K562 treated with DMSO at 1 percent for 48 hours (cell line): ENCODE data around the gene ZBTB46. TPM values are rescaled to one million over a fixed set of nuclear protein-coding genes. Genes with fewer than 3 reads are reported as not detected.

Experiments used
- total RNA-seq: library from RNA; unstranded; fragments of 300-600 nt; gene quantifications from 2 replicates; pipeline ENCODE4 v1.2.3, GENCODE V29; 2022; ENCODE audit warnings: low replicate concordance; ENCODE audit errors: extremely low read depth

The ZBTB46 gene, protein sequence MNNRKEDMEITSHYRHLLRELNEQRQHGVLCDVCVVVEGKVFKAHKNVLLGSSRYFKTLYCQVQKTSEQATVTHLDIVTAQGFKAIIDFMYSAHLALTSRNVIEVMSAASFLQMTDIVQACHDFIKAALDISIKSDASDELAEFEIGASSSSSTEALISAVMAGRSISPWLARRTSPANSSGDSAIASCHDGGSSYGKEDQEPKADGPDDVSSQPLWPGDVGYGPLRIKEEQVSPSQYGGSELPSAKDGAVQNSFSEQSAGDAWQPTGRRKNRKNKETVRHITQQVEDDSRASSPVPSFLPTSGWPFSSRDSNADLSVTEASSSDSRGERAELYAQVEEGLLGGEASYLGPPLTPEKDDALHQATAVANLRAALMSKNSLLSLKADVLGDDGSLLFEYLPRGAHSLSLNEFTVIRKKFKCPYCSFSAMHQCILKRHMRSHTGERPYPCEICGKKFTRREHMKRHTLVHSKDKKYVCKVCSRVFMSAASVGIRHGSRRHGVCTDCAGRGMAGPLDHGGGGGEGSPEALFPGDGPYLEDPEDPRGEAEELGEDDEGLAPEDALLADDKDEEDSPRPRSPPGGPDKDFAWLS
- total RNA-seq: not detected in 2 replicates

GRCh38 chr20:63830841-63831588 lies at the start of gene ZBTB46:
Gene ZBTB46, minus strand, starts transcription at chr20:63831264. Its CDS starts 40,507 bp downstream, at chr20:63790757.

GRCh38 chr20:63864978-63865640 lies 34.0 kb upstream of the ZBTB46 start, which contains the start of gene TPD52L2:
Gene TPD52L2, plus strand, starts transcription at chr20:63865270. Its CDS starts 96 bp downstream, at chr20:63865366.

DNA sequence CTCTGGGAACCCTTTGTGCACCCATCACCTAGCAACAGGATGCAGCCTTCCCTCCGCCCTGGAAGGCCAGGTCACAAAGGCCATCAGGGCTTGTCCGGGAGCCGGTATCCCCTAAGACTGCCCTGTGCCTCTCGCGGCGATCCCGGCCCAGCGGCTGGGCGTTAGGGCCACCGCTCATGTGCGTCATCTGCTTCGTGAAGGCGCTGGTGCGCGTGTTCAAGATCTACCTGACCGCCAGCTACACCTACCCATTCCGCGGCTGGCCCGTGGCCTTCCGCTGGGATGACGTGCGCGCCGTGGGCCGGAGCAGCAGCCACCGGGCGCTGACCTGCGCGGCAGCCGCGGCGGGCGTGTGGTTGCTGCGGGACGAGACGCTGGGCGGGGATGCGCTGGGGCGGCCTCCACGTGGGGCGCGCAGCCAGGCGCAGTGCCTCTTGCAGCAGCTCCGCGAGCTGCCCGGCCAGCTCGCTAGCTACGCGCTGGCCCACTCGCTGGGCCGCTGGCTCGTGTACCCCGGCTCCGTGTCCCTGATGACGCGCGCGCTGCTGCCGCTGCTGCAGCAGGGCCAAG lies 30.4 kb upstream of the ZBTB46 start, which contains the start of gene ABHD16B:
ABHD16B (plus strand) TSS at position 134 of the 570 bp plus-strand sequence; CDS start at position 177, 43 bp downstream.

DNA sequence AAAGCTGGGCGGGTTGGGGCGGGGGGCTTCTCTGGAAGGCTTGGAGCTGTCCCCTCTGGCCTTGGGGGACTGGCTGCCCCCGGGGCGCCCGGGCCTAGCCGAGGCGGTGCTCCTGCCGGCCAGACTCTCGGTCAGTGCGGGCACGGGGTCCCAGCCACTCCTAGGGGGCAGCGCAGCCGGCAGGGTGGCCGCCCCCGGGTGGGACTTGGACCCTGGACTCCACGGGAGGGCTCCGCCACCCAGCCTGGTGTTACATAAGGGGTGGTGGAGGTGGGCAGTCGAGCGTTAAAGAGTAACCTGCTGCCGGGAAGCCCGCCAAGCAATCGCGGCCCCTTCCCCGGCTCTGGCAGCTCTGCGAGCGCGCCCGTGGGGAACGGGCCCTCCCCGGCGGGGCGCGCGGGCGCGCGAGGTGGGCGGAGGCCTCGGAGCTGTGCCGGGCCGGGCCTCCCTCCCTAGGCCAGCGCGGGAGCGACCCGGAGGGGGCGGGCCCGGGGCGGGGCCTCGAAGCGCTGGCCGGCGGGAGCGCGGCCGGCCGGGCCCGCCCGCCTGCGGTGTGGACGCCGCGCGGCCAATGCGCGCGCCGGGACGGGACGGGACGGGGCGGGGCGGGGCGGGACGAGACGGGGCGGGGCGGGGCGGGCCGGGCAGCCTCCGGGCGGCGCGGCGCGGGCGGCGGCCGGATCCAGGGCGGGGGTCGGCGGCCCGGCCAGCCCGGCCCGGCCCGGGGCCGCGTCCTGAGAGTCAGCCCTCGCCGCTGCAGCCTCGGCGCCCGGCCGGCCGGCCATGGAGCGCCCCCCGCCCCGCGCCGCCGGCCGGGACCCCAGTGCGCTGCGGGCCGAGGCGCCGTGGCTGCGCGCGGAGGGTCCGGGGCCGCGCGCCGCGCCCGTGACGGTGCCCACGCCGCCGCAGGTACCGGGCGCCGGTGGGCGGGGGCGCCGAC lies 91.7 kb downstream of the ZBTB46 start, which contains the start of gene SLC2A4RG:
SLC2A4RG (plus strand) TSS at position 647 of the 940 bp plus-strand sequence; CDS start at position 784, 137 bp downstream.

DNA sequence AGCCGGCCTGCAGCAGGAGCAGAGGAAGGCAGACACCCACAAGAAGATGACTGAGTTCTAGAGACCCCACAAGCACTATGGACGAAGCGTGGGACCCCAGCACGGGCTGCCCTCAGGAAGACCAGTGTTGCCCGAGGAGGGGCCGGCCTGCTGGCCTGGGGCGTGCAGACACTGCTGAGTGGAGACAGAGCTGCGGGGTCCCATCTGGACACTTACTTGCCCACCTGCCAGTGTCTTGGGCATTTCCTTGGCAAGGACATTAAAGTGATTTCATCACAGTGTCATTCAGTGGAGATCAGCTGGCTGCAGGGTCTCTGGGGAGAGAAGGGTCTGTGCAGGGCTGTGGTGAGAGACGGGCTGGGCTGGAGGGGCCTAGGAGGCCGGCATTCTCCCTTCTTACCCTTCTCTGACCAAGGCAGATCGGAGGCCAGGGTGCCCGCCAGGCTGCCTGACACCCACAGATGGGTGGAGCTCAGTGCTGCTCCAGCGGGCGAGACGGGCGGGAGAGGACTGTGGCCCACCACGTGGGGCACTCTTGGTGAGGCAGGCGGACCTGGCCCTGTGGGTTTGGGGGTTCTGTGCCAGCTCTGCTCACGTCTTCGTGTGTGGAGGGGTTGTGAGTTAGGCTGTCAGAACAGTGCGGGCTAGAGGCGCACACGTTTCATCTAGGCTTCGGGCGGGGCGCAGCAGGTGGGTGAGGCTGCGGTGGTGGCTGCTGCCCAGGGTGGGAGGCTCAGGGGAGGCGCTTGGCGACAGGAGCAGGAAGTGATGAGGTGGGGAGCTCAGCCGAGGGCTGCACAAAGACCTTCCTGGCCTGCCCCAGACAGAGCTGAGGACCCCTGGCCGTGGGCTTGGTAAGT lies 95.0 kb downstream of the ZBTB46 start, which contains the start of gene LIME1:
LIME1 (plus strand) TSS at position 806 of the 860 bp plus-strand sequence. CDS start 886 bp downstream, outside the sequence.

GRCh38 chr20:63707558-63708300 lies 123.3 kb downstream of the ZBTB46 start, which contains the start of the genes ARFRP1 and ZGPAT:
Gene ARFRP1, minus strand, starts transcription at chr20:63707976. Its CDS starts 885 bp downstream, at chr20:63707091.
Gene ZGPAT, plus strand, starts transcription at chr20:63708039. Its CDS starts 542 bp downstream, at chr20:63708581.

GRCh38 chr20:63696628-63697356 lies 134.3 kb downstream of the ZBTB46 start, which contains the start of gene TNFRSF6B:
Gene TNFRSF6B, plus strand, starts transcription at chr20:63696652. Its CDS starts 116 bp downstream, at chr20:63696768.

Other genes with a start within 250 kb of the ZBTB46 start
- gene GMEB2, start 204.2 kb downstream of the ZBTB46 start, total RNA-seq: not detected in 2 replicates
- gene STMN3, start 177.8 kb downstream of the ZBTB46 start, total RNA-seq: not detected in 2 replicates
- gene RTEL1, start 173.0 kb downstream of the ZBTB46 start, total RNA-seq: not detected in 2 replicates
- not detected in 2 replicates for gene TNFRSF6B, start 134.6 kb downstream of the ZBTB46 start, total RNA-seq
- not detected in 2 replicates for gene ARFRP1, start 123.3 kb downstream of the ZBTB46 start, total RNA-seq
- gene ZGPAT, start 123.2 kb downstream of the ZBTB46 start, total RNA-seq: not detected in 2 replicates
- gene LIME1, start 94.6 kb downstream of the ZBTB46 start, total RNA-seq: not detected in 2 replicates
- not detected in 2 replicates for gene SLC2A4RG, start 91.5 kb downstream of the ZBTB46 start, total RNA-seq
- gene ABHD16B, start 30.2 kb upstream of the ZBTB46 start, total RNA-seq: not detected in 2 replicates
- not detected in 2 replicates for gene TPD52L2, start 34.0 kb upstream of the ZBTB46 start, total RNA-seq
- gene DNAJC5, start 63.9 kb upstream of the ZBTB46 start, total RNA-seq: not detected in 2 replicates
- gene UCKL1, start 125.2 kb upstream of the ZBTB46 start, total RNA-seq: not detected in 2 replicates
- not detected in 2 replicates for gene ZNF512B, start 138.7 kb upstream of the ZBTB46 start, total RNA-seq
- gene SAMD10, start 148.4 kb upstream of the ZBTB46 start, total RNA-seq: not detected in 2 replicates
- gene PRPF6, start 149.9 kb upstream of the ZBTB46 start, total RNA-seq: not detected in 2 replicates
- not detected in 2 replicates for gene C20orf204, start 204.9 kb upstream of the ZBTB46 start, total RNA-seq
- gene SOX18, start 218.4 kb upstream of the ZBTB46 start, total RNA-seq: not detected in 2 replicates
- gene TCEA2, start 231.9 kb upstream of the ZBTB46 start, total RNA-seq: not detected in 2 replicates
- gene RGS19, start 248.3 kb upstream of the ZBTB46 start, total RNA-seq: not detected in 2 replicates
- not detected in 2 replicates for gene OPRL1, start 248.8 kb upstream of the ZBTB46 start, total RNA-seq